Esophagus muscularis mucosa (tissue), 4 donors: Measurements from ENCODE around the gene IMP4.

ENCODE experiments used
- CTCF ChIP-seq, 3 experiments: fragments of 200-600 bp in 2 of 3; fragments of 450-650 bp in 1 of 3; sonication (generic) in 2 of 3; IDR thresholded peaks; one replicate each; pipeline ENCODE4 v1.5.1; 2017 to 2019; ENCODE audit warnings: antibody characterized with exemption in 3 of 3, mild to moderate bottlenecking in 2 of 3, moderate library complexity in 1 of 3
- EP300 ChIP-seq: sonication (generic); formaldehyde crosslinking; IDR thresholded peaks from one replicate; pipeline ENCODE4 v1.6.1; 2017; ENCODE audit warnings: antibody characterized with exemption
- POLR2A ChIP-seq: fragments of 450-650 bp; IDR thresholded peaks from one replicate; pipeline ENCODE4 v1.6.1; 2017; ENCODE audit warnings: antibody characterized with exemption, moderate library complexity, mild to moderate bottlenecking, low read depth

- TF ChIP-seq CTCF (IDR thresholded peaks at IDR 0.05) (no peak), EP300 (no peak), POLR2A (no peak)
Observed at GRCh38 chr2:130345611-130346010, 2.9 kb downstream of the IMP4 start.
